HG02610 (cell line): ENCODE data around the gene MYO15B.
"Not testable (repeated sequence)": the region's sequence is repeated elsewhere in the genome, so short reads cannot be mapped to it uniquely, and the experiment has no call there.

ENCODE experiments used
- ATAC-seq: cut with Tn5 transposase; IDR thresholded peaks from one replicate; pipeline ENCODE4 v1.9.1; 2021; ENCODE audit warnings: mild to moderate bottlenecking, moderate library complexity; ENCODE audit not compliant: unreplicated experiment

The MYO15B gene

GRCh38 chr17:75575197-75575596 is 12.4 kb upstream of the MYO15B start:
- no peak for ATAC-seq

- ATAC-seq = no peak
Observed at GRCh38 chr17:75575728-75576127, 11.9 kb upstream of the MYO15B start.

- ATAC-seq = no peak
Observed at GRCh38 chr17:75576661-75577060, 10.9 kb upstream of the MYO15B start.

GRCh38 chr17:75581121-75581725 is 6.4 kb upstream of the MYO15B start:
- ATAC-seq = not testable (repeated sequence)

GRCh38 chr17:75583197-75583596 is 4.4 kb upstream of the MYO15B start:
- not testable (repeated sequence) for ATAC-seq

GRCh38 chr17:75584849-75585175 is 2.8 kb upstream of the MYO15B start:
- ATAC-seq = no peak

- no peak for ATAC-seq
Observed at GRCh38 chr17:75588596-75589011, 1.0 kb downstream of the MYO15B start.

GRCh38 chr17:75589012-75589918 is 1.7 kb downstream of the MYO15B start:
- ATAC-seq = peak; percentile 69

GRCh38 chr17:75589919-75590303 is 2.3 kb downstream of the MYO15B start:
- ATAC-seq = no peak

- no peak for ATAC-seq
Observed at GRCh38 chr17:75590314-75590761, 2.7 kb downstream of the MYO15B start.

GRCh38 chr17:75590849-75591721 is 3.5 kb downstream of the MYO15B start:
- no peak for ATAC-seq

- ATAC-seq = no peak
Observed at GRCh38 chr17:75591722-75592302, 4.2 kb downstream of the MYO15B start.

- ATAC-seq = no peak
Observed at GRCh38 chr17:75592348-75593020, 4.9 kb downstream of the MYO15B start.

GRCh38 chr17:75593430-75593829 is 5.8 kb downstream of the MYO15B start:
- ATAC-seq = not testable (repeated sequence)

- no peak for ATAC-seq
Observed at GRCh38 chr17:75594499-75595283, 7.1 kb downstream of the MYO15B start.

GRCh38 chr17:75595284-75595919 is 7.8 kb downstream of the MYO15B start:
- ATAC-seq = no peak

- ATAC-seq = no peak
Observed at GRCh38 chr17:75595920-75596313, 8.3 kb downstream of the MYO15B start.

- no peak for ATAC-seq
Observed at GRCh38 chr17:75596320-75597087, 8.9 kb downstream of the MYO15B start.
